ENCODE results near the gene AADACL4. TPM values are rescaled to one million over a fixed set of nuclear protein-coding genes. Genes with fewer than 3 reads are reported as not detected.

AADACL4 gene
- total RNA-seq, 4 donors from 2014 or later: not detected

GRCh38 chr1:12714710-12715475 lies 71.0 kb downstream of the AADACL4 start:
- no peaks in the 10 kb centered on the region for H3K4me1 ChIP-seq
- no peaks in the 10 kb centered on the region for H3K9me3 ChIP-seq
- H3K27ac ChIP-seq: no peak overlapping the region
- DNase-seq (ENCODE audit: low spot score in 2 of 2): no peak
- no peaks in the 10 kb centered on the region for H3K36me3 ChIP-seq
- H3K27me3 ChIP-seq: no peaks in the 10 kb centered on the region
- H3K4me3 ChIP-seq: no peak overlapping the region
- no peak for TF ChIP-seq POLR2A (IDR thresholded peaks at IDR 0.05)
- TF ChIP-seq CTCF (IDR thresholded peaks at IDR 0.05): no peak
- TF ChIP-seq EP300 (IDR thresholded peaks at IDR 0.05): no peak
- no peak for TF ChIP-seq POLR2AphosphoS5 (IDR thresholded peaks at IDR 0.05)
- 73% methylated on average over 3 of the region's 3 CpGs for WGBS

GRCh38 chr1:12715896-12716437 lies 72.1 kb downstream of the AADACL4 start, which contains the start of gene AADACL3:
TSS of gene AADACL3 (plus strand) at chr1:12716110. CDS start at chr1:12716177, 67 bp downstream.
- no peak for DNase-seq (ENCODE audit: low spot score in 2 of 2)
- H3K4me1 ChIP-seq: no peaks in the 10 kb centered on the region
- H3K9me3 ChIP-seq: no peaks in the 10 kb centered on the region
- WGBS: 81% methylated on average over 3 of the region's 8 CpGs
- no peak within 1 kb of the TSS for H3K27ac ChIP-seq
- H3K4me3 ChIP-seq: no peak within 1 kb of the TSS
- no peak for TF ChIP-seq POLR2AphosphoS5 (IDR thresholded peaks at IDR 0.05)
- no peak for TF ChIP-seq CTCF (IDR thresholded peaks at IDR 0.05)
- no peak for TF ChIP-seq POLR2A (IDR thresholded peaks at IDR 0.05)
- no peak for TF ChIP-seq EP300 (IDR thresholded peaks at IDR 0.05)
- peaks cover 3% of the 10 kb centered on the region for H3K27me3 ChIP-seq
- no peaks in the 10 kb centered on the region for H3K36me3 ChIP-seq

Other genes starting within 250 kb of the AADACL4 start
- gene DHRS3, start 25.9 kb upstream of the AADACL4 start, total RNA-seq: 10 to 100 TPM; 73.3 to 86.9 (median 80.2) TPM
- 10 to 100 TPM; 11.6 to 70.4 (median 29.8) TPM for gene AADACL3, start 72.0 kb downstream of the AADACL4 start, total RNA-seq
- gene CFAP107, start 102.1 kb downstream of the AADACL4 start, total RNA-seq: 1 to 10 TPM in 1 of 4 donors, not detected in 3; 1.2 TPM
- gene PRAMEF12, start 129.7 kb downstream of the AADACL4 start, total RNA-seq: not detected
- gene PRAMEF1, start 147.3 kb downstream of the AADACL4 start, total RNA-seq: not detected
- not detected for gene PRAMEF11, start 187.3 kb downstream of the AADACL4 start, total RNA-seq
- not detected for gene HNRNPCL1, start 204.6 kb downstream of the AADACL4 start, total RNA-seq
- gene PRAMEF2, start 213.0 kb downstream of the AADACL4 start, total RNA-seq: under 1 TPM in 1 of 4 donors, not detected in 3; 0.39 TPM
- gene PRAMEF4, start 242.1 kb downstream of the AADACL4 start, total RNA-seq: not detected